GM12892 (cell line): ENCODE measurements around the gene DGKB.

ENCODE experiments used
- POLR2A ChIP-seq: IDR thresholded peaks from 2 replicates; pipeline ENCODE4 v1.6.1; 2011; ENCODE audit warnings: low read depth, low read length, control low read depth
- TAF1 ChIP-seq: IDR thresholded peaks from 2 replicates; pipeline ENCODE4 v1.6.1; 2011; ENCODE audit warnings: low read depth, mild to moderate bottlenecking, control low read depth, low read length, borderline replicate concordance

GRCh38 chr7:14419531-14419930 lies 483.0 kb downstream of the DGKB start:
- TF ChIP-seq POLR2A (no peak), TAF1 (no peak)
